ENCODE data around the gene ST3GAL3. TPM values are rescaled to one million over a fixed set of nuclear protein-coding genes. Genes with fewer than 3 reads are reported as not detected.

The ST3GAL3 gene
- total RNA-seq, 1 experiment from 2014 or later, result 8.3 TPM

DNA sequence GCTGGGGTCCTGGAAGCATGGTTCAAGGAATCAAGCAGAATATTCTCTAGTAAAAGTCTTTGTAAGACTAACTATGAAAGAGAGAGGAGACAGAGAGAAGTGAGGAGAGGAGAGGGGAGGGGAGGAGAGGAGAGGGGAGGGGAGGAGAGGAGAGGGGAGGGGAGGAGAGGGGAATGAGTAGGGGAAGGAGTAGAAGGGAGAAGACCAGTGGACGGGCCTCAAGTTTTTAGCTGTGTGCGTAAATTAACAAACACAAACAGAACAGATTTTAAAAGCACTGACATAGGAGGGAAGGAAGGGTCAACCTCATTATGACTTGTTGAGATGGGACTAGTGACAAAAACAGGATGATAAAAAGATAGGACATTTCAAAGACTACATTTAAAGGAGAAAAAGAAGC, 62.8 kb downstream of the ST3GAL3 start:
- Histone ChIP-seq H2AK5ac (ENCODE audit: insufficient read length, low read length) (no peak overlapping the region), H3K56ac (ENCODE audit: insufficient read length, low read depth, low read length) (no peak overlapping the region), H3K23ac (ENCODE audit: insufficient read length, low read depth, low read length) (no peak overlapping the region), H3K27me3 (ENCODE audit: insufficient read depth, low read length) (no peaks in the 10 kb centered on the region), H3K27ac (ENCODE audit: insufficient read length, low read depth, low read length) (no peak overlapping the region), H3K14ac (ENCODE audit: insufficient read depth, low read length) (no peak overlapping the region), H3T11ph (ENCODE audit: low read length) (no peak overlapping the region), H2AFZ (ENCODE audit: low read length) (no peak overlapping the region), H2BK5ac (ENCODE audit: insufficient read length, low read length) (no peak overlapping the region), H3K4ac (ENCODE audit: low read depth, low read length) (no peak overlapping the region), H4K5ac (ENCODE audit: insufficient read length, low read depth, low read length) (no peak overlapping the region), H3K4me1 (ENCODE audit: insufficient read depth, low read length) (peaks cover 18% of the 10 kb centered on the region), H3K79me2 (ENCODE audit: insufficient read depth, low read length) (no peaks in the 10 kb centered on the region), H2BK120ac (ENCODE audit: low read depth, low read length, poor library complexity, severe bottlenecking) (no peak overlapping the region), H2BK20ac (ENCODE audit: low read depth, low read length, poor library complexity, severe bottlenecking) (no peak overlapping the region), H4K8ac (replicated peaks; ENCODE audit: insufficient read length, low read depth, low read length) (no peak overlapping the region), H2BK12ac (ENCODE audit: insufficient read length, low read depth, low read length) (no peak overlapping the region), H3K4me2 (ENCODE audit: insufficient read depth, insufficient read length, low read length) (no peak overlapping the region), H4K91ac (ENCODE audit: insufficient read length, low read depth, low read length) (no peak overlapping the region), H2BK15ac (ENCODE audit: low read depth, low read length) (no peak overlapping the region), H4K20me1 (ENCODE audit: control insufficient read depth, insufficient read depth, insufficient read length) (no peaks in the 10 kb centered on the region), H3K9me3 (ENCODE audit: control insufficient read depth, low read depth, low read length) (no peaks in the 10 kb centered on the region), H3K18ac (ENCODE audit: insufficient read length, low read depth, low read length) (no peak overlapping the region), H3K79me1 (ENCODE audit: insufficient read depth, low read depth, low read length, poor library complexity, severe bottlenecking) (no peaks in the 10 kb centered on the region), H3K23me2 (ENCODE audit: insufficient read length, low read depth, low read length, poor library complexity, severe bottlenecking) (no peaks in the 10 kb centered on the region), H3K9ac (ENCODE audit: extremely low read depth, insufficient read length, low read length) (no peak overlapping the region)
- Mint-ChIP-seq H3K27me3 (ENCODE audit: low read depth) (no peaks in the 10 kb centered on the region), H3K36me3 (ENCODE audit: insufficient read depth in 1 of 3, low read depth in 3 of 3) (no peaks in the 10 kb centered on the region; a peak in 1 of 7 replicates), H3K9me3 (no peaks in the 10 kb centered on the region), H3K27ac (peak overlapping the region in 1 of 3 experiments; percentile 8; a peak in 1 of 7 replicates), H3K4me3 (no peak overlapping the region), H3K4me1 (peaks cover 23 to 28% of the 10 kb centered on the region in 2 experiments)
- TF ChIP-seq, protein P1, sequence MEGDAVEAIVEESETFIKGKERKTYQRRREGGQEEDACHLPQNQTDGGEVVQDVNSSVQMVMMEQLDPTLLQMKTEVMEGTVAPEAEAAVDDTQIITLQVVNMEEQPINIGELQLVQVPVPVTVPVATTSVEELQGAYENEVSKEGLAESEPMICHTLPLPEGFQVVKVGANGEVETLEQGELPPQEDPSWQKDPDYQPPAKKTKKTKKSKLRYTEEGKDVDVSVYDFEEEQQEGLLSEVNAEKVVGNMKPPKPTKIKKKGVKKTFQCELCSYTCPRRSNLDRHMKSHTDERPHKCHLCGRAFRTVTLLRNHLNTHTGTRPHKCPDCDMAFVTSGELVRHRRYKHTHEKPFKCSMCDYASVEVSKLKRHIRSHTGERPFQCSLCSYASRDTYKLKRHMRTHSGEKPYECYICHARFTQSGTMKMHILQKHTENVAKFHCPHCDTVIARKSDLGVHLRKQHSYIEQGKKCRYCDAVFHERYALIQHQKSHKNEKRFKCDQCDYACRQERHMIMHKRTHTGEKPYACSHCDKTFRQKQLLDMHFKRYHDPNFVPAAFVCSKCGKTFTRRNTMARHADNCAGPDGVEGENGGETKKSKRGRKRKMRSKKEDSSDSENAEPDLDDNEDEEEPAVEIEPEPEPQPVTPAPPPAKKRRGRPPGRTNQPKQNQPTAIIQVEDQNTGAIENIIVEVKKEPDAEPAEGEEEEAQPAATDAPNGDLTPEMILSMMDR (conservative IDR thresholded peaks at IDR 0.05), result no peak
- no CpG with 5 or more reads among the region's 2 CpGs for WGBS (ENCODE audit: extremely low coverage, insufficient read length, low lambda C conversion rate)
- DNase-seq, result no peak
